DMS53 (cell line): ENCODE data around the gene PRSS53.

Source experiments
- DNase-seq: peaks from one replicate; lab custom pipeline; 2025; lab: John Stamatoyannopoulos, UW

PRSS53 gene

DNA sequence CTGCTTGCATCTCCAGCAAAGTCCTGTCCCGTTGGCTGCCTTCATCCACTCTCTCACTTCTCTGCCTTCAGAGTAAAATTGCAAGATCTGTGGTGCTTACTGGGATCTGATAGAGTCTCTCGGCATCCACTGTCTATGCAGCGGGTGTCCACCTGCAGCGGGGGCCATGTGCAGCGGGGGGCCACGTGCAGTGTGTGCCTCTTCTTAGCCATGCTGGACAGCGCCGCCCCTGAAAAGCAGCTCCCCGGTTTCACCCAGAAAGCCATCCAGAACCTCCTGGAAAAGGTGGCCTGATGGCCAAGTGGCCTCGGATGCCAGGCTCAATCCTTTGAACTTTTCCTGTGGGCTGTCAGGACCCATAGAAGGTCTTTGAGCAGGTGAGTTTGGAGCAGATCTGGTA, 45.9 kb downstream of the PRSS53 start:
- DNase-seq, result no peak

DNA sequence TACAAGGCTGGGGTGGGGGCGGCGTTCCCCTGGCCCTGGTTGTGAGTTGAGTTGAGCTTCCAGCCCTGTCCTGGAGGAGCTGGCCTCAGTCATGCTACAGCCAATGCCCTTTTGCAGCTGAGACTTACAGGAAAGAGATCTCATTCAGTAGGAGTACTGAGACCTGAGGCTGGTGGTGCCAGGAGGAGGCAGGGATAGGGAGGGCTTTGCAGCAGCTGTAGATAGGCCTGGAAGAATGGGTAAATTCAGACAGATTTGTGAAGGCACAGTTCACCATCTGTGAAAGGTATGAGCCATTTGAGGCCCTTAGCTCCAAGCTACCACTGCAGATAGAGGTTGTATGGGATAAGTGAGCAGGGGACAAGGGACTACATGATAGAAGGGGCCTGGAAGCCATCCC, 49.8 kb downstream of the PRSS53 start:
- DNase-seq, result no peak

DNA sequence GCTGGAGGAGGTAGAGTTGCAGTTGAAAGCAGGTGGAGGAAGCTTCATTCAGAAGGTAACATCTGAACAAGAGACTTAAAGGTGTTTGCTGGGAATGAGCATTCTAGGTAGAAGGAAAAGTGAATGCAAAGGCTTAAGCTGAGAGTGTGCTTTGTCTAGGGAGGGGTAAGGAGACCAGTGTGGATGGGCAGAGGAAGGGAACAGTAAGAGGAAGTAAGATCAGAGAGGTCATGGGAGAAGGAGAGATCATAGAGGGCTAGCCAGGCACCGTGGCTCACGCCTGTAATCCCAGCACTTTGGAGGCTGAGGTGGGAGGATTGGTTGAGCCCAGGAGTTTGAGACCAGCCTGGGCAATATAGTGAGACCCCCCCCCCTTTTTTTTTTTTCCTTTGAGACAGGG, 52.1 kb downstream of the PRSS53 start:
- no peak for DNase-seq

DNA sequence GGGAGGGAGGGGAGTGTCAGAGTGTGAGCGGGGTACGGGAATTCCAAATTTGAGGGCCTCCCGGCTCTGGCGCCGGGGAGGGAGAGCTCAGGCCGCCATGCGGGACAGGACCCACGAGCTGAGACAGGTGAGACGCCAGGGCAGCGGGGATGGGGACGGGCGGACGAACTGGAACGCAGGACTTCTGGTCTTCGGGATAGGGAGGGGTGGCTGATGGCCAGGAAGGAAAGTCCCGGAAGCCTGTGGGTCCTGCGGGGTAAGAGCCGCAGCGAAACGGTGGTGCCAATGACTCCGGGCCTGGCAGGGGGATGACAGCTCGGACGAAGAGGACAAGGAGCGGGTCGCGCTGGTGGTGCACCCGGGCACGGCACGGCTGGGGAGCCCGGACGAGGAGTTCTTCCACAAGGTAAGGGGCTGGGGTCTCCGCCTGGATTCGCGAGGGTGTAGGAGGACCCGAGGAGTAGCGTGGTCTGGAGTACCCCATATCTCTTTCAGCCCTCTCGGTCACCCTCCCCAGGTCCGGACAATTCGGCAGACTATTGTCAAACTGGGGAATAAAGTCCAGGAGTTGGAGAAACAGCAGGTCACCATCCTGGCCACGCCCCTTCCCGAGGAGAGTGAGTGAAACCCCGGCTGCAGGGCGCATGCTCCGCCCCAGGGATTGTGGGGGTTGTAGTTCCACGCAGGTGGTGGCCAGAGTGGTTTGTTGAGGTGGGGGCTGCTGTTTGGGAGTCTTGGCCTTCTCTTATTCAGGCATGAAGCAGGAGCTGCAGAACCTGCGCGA, 54.8 kb downstream of the PRSS53 start:
- DNase-seq, result peak; percentile 86
